ENCODE data around the gene RNF183.
"Not testable (repeated sequence)": the region's sequence is repeated elsewhere in the genome, so short reads cannot be mapped to it uniquely, and the experiment has no call there.

RNF183 gene

GRCh38 chr9:113316030-113316429 lies 12.9 kb upstream of the RNF183 start:
- no peak for DNase-seq (ENCODE audit: low read depth, low spot score)

- DNase-seq (ENCODE audit: low read depth, low spot score), result no peak
These were observed 12.1 kb upstream of the RNF183 start for GRCh38 chr9:113315231-113315630.

GRCh38 chr9:113313261-113313660 lies 10.1 kb upstream of the RNF183 start:
- no peak for DNase-seq (ENCODE audit: low read depth, low spot score)

GRCh38 chr9:113311961-113312360 lies 8.8 kb upstream of the RNF183 start:
- no peak for DNase-seq (ENCODE audit: low read depth, low spot score)

GRCh38 chr9:113310538-113310937 lies 7.4 kb upstream of the RNF183 start:
- DNase-seq (ENCODE audit: low read depth, low spot score), result no peak

GRCh38 chr9:113309204-113309813 lies 6.1 kb upstream of the RNF183 start:
- DNase-seq (ENCODE audit: low read depth, low spot score), result no peak

GRCh38 chr9:113307396-113307975 lies 4.3 kb upstream of the RNF183 start:
- peak; percentile 60 for DNase-seq (ENCODE audit: low read depth, low spot score)

GRCh38 chr9:113306566-113306965 lies 3.4 kb upstream of the RNF183 start:
- DNase-seq (ENCODE audit: low read depth, low spot score), result no peak

- no peak for DNase-seq (ENCODE audit: low read depth, low spot score)
These were observed 1.6 kb downstream of the RNF183 start for GRCh38 chr9:113301548-113301947.

GRCh38 chr9:113299800-113300292 lies 3.3 kb downstream of the RNF183 start:
- DNase-seq (ENCODE audit: low read depth, low spot score), result no peak

GRCh38 chr9:113298924-113299770 lies 4.0 kb downstream of the RNF183 start:
- DNase-seq (ENCODE audit: low read depth, low spot score), result peak; percentile 36

- DNase-seq (ENCODE audit: low read depth, low spot score), result no peak
These were observed 4.9 kb downstream of the RNF183 start for GRCh38 chr9:113298311-113298710.

GRCh38 chr9:113296796-113297558 lies 6.2 kb downstream of the RNF183 start:
- no peak for DNase-seq (ENCODE audit: low read depth, low spot score)

- DNase-seq (ENCODE audit: low read depth, low spot score), result not testable (repeated sequence)
These were observed 6.9 kb downstream of the RNF183 start for GRCh38 chr9:113296247-113296646.

- no peak for DNase-seq (ENCODE audit: low read depth, low spot score)
These were observed 9.8 kb downstream of the RNF183 start for GRCh38 chr9:113293285-113293878.

GRCh38 chr9:113290052-113290607 lies 13.0 kb downstream of the RNF183 start:
- no peak for DNase-seq (ENCODE audit: low read depth, low spot score)

GRCh38 chr9:113289091-113289490 lies 14.1 kb downstream of the RNF183 start:
- no peak for DNase-seq (ENCODE audit: low read depth, low spot score)

GRCh38 chr9:113281356-113281755 lies 21.8 kb downstream of the RNF183 start:
- DNase-seq (ENCODE audit: low read depth, low spot score), result no peak

- DNase-seq (ENCODE audit: low read depth, low spot score), result no peak
These were observed 24.3 kb downstream of the RNF183 start for GRCh38 chr9:113278840-113279239.

- DNase-seq (ENCODE audit: low read depth, low spot score), result peak; percentile 99
These were observed 27.7 kb downstream of the RNF183 start, which contains the start of the genes CDC26 and PRPF4 for GRCh38 chr9:113275157-113276131. Gene CDC26 (minus strand): TSS chr9:113275572. CDS start chr9:113272507, 3,065 bp downstream. Gene PRPF4 (plus strand): TSS chr9:113275658. CDS start chr9:113275744, 86 bp downstream.
